Naive thymus-derived CD4-positive, alpha-beta T cell (primary cell): Measurements from ENCODE around the gene PP2D1. TPM values are rescaled to one million over a fixed set of nuclear protein-coding genes. Genes with fewer than 3 reads are reported as not detected.

ENCODE experiments used
- ATAC-seq: fragments of 150-1000 bp; cut with Tn5 transposase; 2 replicates; pipeline ENCODE4 v1.10.0; 2021; ENCODE audit warnings: mild to moderate bottlenecking, moderate library complexity
- CTCF ChIA-PET: fragments of 350-600 bp; sonication (Branson Sonifier 250); formaldehyde crosslinking; loops from one replicate; lab custom pipeline; 2021; ENCODE audit warnings: antibody characterized with exemption; lab: Charles Lee
- POLR2A ChIA-PET: fragments of 350-600 bp; sonication (Branson Sonifier 250); formaldehyde crosslinking; loops from one replicate; lab custom pipeline; 2021; ENCODE audit warnings: antibody characterized with exemption, inconsistent platforms; lab: Charles Lee
- DNase-seq, 9 donors: peaks; one replicate each; pipeline versions ENCODE4 v3.0.0 to v3.0.0-alpha.2; 2020 to 2022; ENCODE audit warnings: mixed read lengths in 1 of 9
- H3K27ac ChIP-seq: one replicate; pipeline ENCODE4 v1.7.0; 2013; ENCODE audit warnings: mild to moderate bottlenecking, low read depth, low read length, moderate library complexity
- H3K27me3 ChIP-seq, 2 donors: one replicate each; pipeline ENCODE4 v1.7.0; 2013; ENCODE audit warnings: low read length in 2 of 2, mild to moderate bottlenecking in 2 of 2, moderate library complexity in 2 of 2; ENCODE audit not compliant: control insufficient read depth in 2 of 2, insufficient read depth in 2 of 2
- H3K36me3 ChIP-seq, 3 experiments: 1 replicate in 2 of 3; 2 replicates in 1 of 3; pipeline ENCODE4 v1.7.0; 2013; ENCODE audit warnings: low read length in 3 of 3, mild to moderate bottlenecking in 3 of 3, moderate library complexity in 1 of 3; ENCODE audit not compliant: insufficient read depth in 3 of 3, control insufficient read depth in 2 of 3
- H3K4me1 ChIP-seq, 2 donors: one replicate each; pipeline ENCODE4 v1.7.0; 2013; ENCODE audit warnings: low read length in 2 of 2, mild to moderate bottlenecking in 2 of 2, moderate library complexity in 1 of 2; ENCODE audit not compliant: control insufficient read depth in 2 of 2, insufficient read depth in 2 of 2
- H3K4me3 ChIP-seq: 2 replicates; pipeline ENCODE4 v1.7.0; 2013; ENCODE audit warnings: mild to moderate bottlenecking, low read length
- H3K9me3 ChIP-seq, 3 experiments: 1 replicate in 2 of 3; 2 replicates in 1 of 3; pipeline ENCODE4 v1.7.0; 2013; ENCODE audit warnings: low read length in 3 of 3; ENCODE audit not compliant: control insufficient read depth in 2 of 3
- H3K27ac Mint-ChIP-seq, 9 donors: one replicate each; pipeline ENCODE4 v1.8.0; 2020 to 2022; ENCODE audit warnings: mixed read lengths in 9 of 9, mild to moderate bottlenecking in 8 of 9, moderate library complexity in 5 of 9, inconsistent platforms in 2 of 9
- H3K27me3 Mint-ChIP-seq, 5 donors: one replicate each; pipeline ENCODE4 v1.8.0; 2021 to 2022; ENCODE audit warnings: mixed read lengths in 5 of 5, mild to moderate bottlenecking in 1 of 5
- H3K36me3 Mint-ChIP-seq, 5 donors: one replicate each; pipeline ENCODE4 v1.8.0; 2020 to 2022; ENCODE audit warnings: mixed read lengths in 5 of 5, mild to moderate bottlenecking in 3 of 5, inconsistent platforms in 1 of 5
- H3K4me1 Mint-ChIP-seq, 7 donors: one replicate each; pipeline ENCODE4 v1.8.0; 2020 to 2022; ENCODE audit warnings: mixed read lengths in 7 of 7, mild to moderate bottlenecking in 3 of 7, inconsistent platforms in 1 of 7
- H3K4me3 Mint-ChIP-seq, 10 donors: one replicate each; pipeline ENCODE4 v1.8.0; 2020 to 2022; ENCODE audit warnings: mild to moderate bottlenecking in 10 of 10, mixed read lengths in 10 of 10, moderate library complexity in 6 of 10, inconsistent platforms in 2 of 10
- H3K9me3 Mint-ChIP-seq, 11 donors: one replicate each; pipeline ENCODE4 v1.8.0; 2020 to 2022; ENCODE audit warnings: mixed read lengths in 11 of 11, mild to moderate bottlenecking in 4 of 11, inconsistent platforms in 1 of 11, moderate library complexity in 1 of 11
- intact Hi-C, 2 donors: fragments of 100-400 bp; cut with micrococcal nuclease; formaldehyde crosslinking; loops; one replicate each; pipeline ENCODE4 v1.15.1; 2023
- polyA plus RNA-seq, 2 donors: library from polyadenylated mRNA; unstranded; fragments of 300-500 nt; fragmentation: Illumina TruSeq; gene quantifications; one replicate each; pipeline ENCODE4 v1.2.3, GENCODE V29; 2021
- total RNA-seq, 6 experiments: library from RNA in 5 of 6; stranded (reverse) in 5 of 6; gene quantifications; 1 replicate in 5 of 6; 2 replicates in 1 of 6; pipeline ENCODE4 v1.2.3 and lab custom pipeline; 2021 to 2026

Gene PP2D1
- total and polyA plus RNA-seq, 7 experiments from 2014 or later: 0.29 to 0.60 TPM; not detected in 5

DNA sequence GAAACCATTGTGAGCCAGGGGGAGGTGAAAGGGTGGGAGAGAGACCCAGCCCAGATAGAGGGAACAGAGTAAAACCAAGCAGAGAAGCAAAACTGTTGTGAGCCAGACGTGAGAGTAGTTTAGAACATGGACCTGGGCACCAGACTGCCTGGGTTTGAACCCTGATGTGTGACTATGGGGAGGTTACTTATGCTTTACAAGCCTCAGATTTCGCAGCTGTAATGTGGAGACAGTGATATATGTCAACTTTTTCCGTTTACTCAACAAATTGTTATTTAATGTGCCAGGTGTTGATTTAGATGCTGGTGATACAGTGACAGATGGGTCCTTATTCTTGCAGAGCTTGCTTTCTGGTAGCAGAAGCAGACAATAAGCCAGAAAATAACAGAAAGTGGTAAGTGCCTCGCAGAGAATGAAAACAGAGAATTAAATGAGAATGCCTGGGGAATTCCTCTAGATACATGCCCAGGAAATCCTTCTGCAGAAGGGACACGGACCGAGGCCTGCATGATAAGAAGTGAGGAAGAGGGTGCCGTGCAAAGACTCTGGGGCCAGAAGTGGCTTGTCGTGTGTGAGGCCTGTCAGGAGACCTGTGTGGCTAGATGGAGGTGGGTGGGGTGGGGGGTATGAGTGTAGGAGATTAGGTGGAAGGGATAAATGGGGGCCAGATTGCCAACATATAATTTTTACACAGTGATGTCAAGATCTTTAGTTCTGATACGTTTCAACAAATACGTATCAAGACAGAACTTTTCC lies 43.1 kb upstream of the PP2D1 start:
- Histone ChIP-seq H3K27me3 (no peaks in the 10 kb centered on the region), H3K9me3 (no peaks in the 10 kb centered on the region), H3K4me3 (no peak overlapping the region), H3K27ac (no peak overlapping the region), H3K4me1 (peaks cover 25 to 44% of the 10 kb centered on the region in 2 donors), H3K36me3 (no peaks in the 10 kb centered on the region)
- ATAC-seq (peak; percentile 49), DNase-seq (no peak)
- CTCF ChIA-PET: no interaction called here
- Mint-ChIP-seq H3K9me3 (peaks cover 0 to 4% (median 0%) of the 10 kb centered on the region in 11 donors), H3K4me1 (peaks cover 27 to 42% (median 40%) of the 10 kb centered on the region in 7 donors), H3K27me3 (no peaks in the 10 kb centered on the region), H3K4me3 (no peak overlapping the region), H3K36me3 (peaks cover 3 to 20% (median 8%) of the 10 kb centered on the region in 5 donors), H3K27ac (no peak overlapping the region)
- intact Hi-C loops: loop anchor here in 1 of 2 donors (2.0 kb wide), 1 partner anchor 14 kb away; the partner anchor contains the start of gene KAT2B
- POLR2A ChIA-PET: no interaction called here

DNA sequence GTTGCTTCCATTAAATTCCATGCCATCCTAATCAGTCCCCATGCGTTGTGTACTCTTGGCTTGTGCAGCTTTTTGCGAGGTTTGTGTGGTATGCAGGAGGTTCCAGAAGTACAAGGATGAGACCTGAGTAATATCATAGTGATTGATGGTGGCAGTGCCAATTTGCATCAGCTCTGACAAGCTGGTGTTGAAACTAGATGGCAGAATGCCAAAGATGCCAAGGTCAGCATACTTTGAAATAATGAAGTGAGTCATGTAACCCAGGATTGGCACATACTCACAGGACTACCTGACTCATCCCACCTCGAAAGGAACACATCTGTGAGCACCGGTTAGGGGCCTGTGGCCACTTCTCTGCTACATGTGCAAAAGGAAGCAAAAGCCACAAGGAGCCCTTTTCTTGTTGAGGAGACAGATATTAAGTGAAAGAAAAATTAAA lies 42.5 kb upstream of the PP2D1 start:
- peaks cover 25 to 44% of the 10 kb centered on the region in 2 donors for H3K4me1 ChIP-seq
- no peaks in the 10 kb centered on the region for H3K27me3 Mint-ChIP-seq
- DNase-seq (peak in 2 of 9 donors; percentile 21 to 46), ATAC-seq (peak; percentile 90)
- no peak overlapping the region for H3K4me3 Mint-ChIP-seq
- no peaks in the 10 kb centered on the region for H3K36me3 ChIP-seq
- intact Hi-C loops: loop anchor here in 1 of 2 donors (1.0 to 2.0 kb wide), 2 partner anchors 8 to 14 kb away; partner anchors contain the start of gene KAT2B
- H3K27ac Mint-ChIP-seq: peak overlapping the region in 1 of 9 donors; percentile 27
- H3K4me3 ChIP-seq: no peak overlapping the region
- ChIA-PET CTCF (no interaction called here), POLR2A (no interaction called here)
- no peaks in the 10 kb centered on the region for H3K9me3 ChIP-seq
- H3K9me3 Mint-ChIP-seq: no peaks in the 10 kb centered on the region
- H3K4me1 Mint-ChIP-seq: peaks cover 24 to 42% (median 40%) of the 10 kb centered on the region in 7 donors
- H3K36me3 Mint-ChIP-seq: peaks cover 0 to 14% (median 4%) of the 10 kb centered on the region in 5 donors
- no peaks in the 10 kb centered on the region for H3K27me3 ChIP-seq
- H3K27ac ChIP-seq: no peak overlapping the region

DNA sequence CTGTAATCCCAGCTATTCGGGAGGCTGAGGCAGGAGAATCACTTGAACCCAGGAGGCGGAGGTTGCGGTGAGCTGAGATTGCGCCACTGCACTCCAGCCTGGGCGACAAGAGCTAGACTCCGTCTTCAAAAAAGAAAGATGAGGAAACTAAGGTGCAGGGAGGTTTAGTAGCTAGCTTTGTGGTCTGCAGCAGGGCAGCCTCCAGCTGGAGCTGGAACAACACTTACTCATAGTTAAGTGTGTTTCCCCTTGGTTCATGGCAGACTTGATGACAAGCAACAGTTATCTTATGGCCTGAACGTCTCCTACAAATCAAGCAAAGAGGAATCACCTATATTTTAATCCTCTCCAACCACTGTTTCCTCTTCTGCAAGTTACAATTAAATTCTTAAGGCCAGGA lies 40.8 kb upstream of the PP2D1 start:
- POLR2A ChIA-PET: no interaction called here
- peak overlapping the region in 1 of 10 donors; percentile 27 for H3K4me3 Mint-ChIP-seq
- H3K9me3 ChIP-seq: no peaks in the 10 kb centered on the region
- peak overlapping the region in 3 of 9 donors; percentile 40 to 83 (median 43) for H3K27ac Mint-ChIP-seq
- intact Hi-C loops: no loop called here
- H3K9me3 Mint-ChIP-seq: no peaks in the 10 kb centered on the region
- CTCF ChIA-PET: no interaction called here
- H3K4me3 ChIP-seq: no peak overlapping the region
- no peaks in the 10 kb centered on the region for H3K27me3 ChIP-seq
- no peak for ATAC-seq
- H3K27ac ChIP-seq: no peak overlapping the region
- no peak for DNase-seq
- H3K4me1 ChIP-seq: peaks cover 25 to 41% of the 10 kb centered on the region in 2 donors
- H3K27me3 Mint-ChIP-seq: no peaks in the 10 kb centered on the region
- no peaks in the 10 kb centered on the region for H3K36me3 ChIP-seq
- peaks cover 0 to 7% (median 2%) of the 10 kb centered on the region in 5 donors for H3K36me3 Mint-ChIP-seq
- H3K4me1 Mint-ChIP-seq: peaks cover 34 to 54% (median 49%) of the 10 kb centered on the region in 7 donors

DNA sequence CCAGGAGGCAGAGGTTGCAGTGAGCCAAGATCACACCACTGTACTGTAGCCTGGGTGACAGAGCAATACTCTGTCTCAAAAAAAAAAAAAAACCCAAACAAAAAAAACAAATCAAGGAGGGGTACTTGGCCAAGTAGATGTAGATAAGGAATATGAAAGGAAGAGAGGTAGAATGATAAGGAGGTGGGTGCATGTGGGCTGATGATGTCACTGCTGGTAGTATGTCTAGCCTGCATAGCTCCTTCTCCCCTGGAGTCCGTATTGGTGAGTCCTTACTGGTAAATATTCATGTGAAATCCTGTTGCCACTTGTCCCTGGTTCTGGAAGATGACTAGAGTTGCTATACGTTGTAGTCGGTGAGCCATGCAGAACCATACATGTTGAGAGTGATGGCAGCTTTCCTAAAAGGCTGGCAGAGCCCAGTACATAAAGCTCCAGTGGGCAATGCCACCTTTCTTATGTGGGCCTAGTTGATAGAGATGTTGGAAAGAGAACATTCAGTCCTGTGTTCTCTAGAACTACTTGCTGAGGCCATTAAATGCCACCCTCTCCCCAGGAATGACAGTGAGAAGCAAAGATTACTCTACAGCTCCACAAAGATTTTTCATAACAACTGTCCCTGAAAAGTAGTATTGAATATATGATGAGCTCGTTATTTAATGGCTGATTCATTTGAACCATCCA lies 39.2 kb upstream of the PP2D1 start:
- ChIA-PET POLR2A (no interaction called here), CTCF (interaction anchor here (0.5 to 1.7 kb wide), 3 partner anchors 10 to 243 kb away, joined by 3 to 4 read pairs (median 4); no protein-coding TSS in a partner anchor)
- no peak for DNase-seq
- H3K27me3 ChIP-seq: no peaks in the 10 kb centered on the region
- no peaks in the 10 kb centered on the region for H3K9me3 ChIP-seq
- H3K4me1 ChIP-seq: peaks cover 25 to 33% of the 10 kb centered on the region in 2 donors
- H3K4me3 ChIP-seq: no peak overlapping the region
- H3K27ac ChIP-seq: no peak overlapping the region
- H3K9me3 Mint-ChIP-seq: no peaks in the 10 kb centered on the region
- no peaks in the 10 kb centered on the region for H3K36me3 ChIP-seq
- no peaks in the 10 kb centered on the region for H3K27me3 Mint-ChIP-seq
- peaks cover 0 to 8% (median 2%) of the 10 kb centered on the region in 5 donors for H3K36me3 Mint-ChIP-seq
- peak overlapping the region in 3 of 10 donors; percentile 1 to 9 (median 1) for H3K4me3 Mint-ChIP-seq
- peak; percentile 29 for ATAC-seq
- H3K27ac Mint-ChIP-seq: peak overlapping the region in 4 of 9 donors; percentile 6 to 83 (median 14)
- intact Hi-C loops: no loop called here
- H3K4me1 Mint-ChIP-seq: peaks cover 38 to 67% (median 64%) of the 10 kb centered on the region in 7 donors

DNA sequence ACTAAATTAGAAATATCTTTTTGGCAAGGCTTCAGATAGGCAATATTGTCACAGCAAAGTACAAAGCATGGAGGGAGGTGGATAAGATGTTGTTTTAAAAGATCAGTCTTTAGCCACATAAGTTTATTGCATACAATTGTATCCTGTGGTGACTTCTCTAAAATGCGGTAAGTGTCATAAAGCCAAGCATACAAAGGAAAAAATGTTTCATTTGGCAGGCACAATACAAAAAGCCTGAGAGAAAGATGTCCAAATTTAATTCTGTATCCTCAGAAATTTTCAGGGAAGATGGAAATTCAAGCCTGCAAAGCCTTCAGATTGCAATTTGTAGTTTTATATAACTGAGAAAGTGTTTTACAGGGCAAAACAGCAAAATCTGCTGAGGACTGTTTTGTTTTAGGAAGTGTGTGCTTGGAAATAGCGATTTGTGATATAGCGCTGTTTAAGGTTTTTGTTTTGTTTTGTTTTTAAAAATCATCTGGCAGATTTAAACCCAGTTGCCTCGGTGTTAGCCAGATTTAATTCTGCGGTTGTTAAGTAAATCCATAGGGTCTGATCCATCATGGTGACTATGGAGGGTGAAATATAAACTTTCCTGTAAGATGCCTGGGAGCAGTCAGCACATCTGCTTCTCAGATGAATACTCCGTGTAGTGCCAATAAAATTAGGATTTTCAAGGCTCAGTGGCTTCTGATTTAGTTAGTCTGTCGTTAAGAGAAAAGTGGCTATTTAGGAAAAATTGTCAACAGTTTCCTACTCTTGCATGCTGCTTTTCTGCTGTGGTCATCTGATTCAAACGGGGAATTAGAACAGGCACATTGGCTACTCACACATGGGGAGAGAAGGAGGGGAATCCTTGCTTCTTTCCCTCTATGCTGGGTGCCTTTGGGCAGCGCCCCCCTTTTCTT lies 36.2 kb upstream of the PP2D1 start:
- H3K27ac ChIP-seq: no peak overlapping the region
- peaks cover 26 to 31% of the 10 kb centered on the region in 2 donors for H3K4me1 ChIP-seq
- H3K4me3 Mint-ChIP-seq: no peak overlapping the region
- no peaks in the 10 kb centered on the region for H3K9me3 ChIP-seq
- H3K27me3 ChIP-seq: no peaks in the 10 kb centered on the region
- no peaks in the 10 kb centered on the region for H3K9me3 Mint-ChIP-seq
- no peak overlapping the region for H3K4me3 ChIP-seq
- peaks cover 0 to 15% (median 2%) of the 10 kb centered on the region in 5 donors for H3K36me3 Mint-ChIP-seq
- H3K27me3 Mint-ChIP-seq: no peaks in the 10 kb centered on the region
- ChIA-PET POLR2A (no interaction called here), CTCF (no interaction called here)
- ATAC-seq (no peak), DNase-seq (no peak)
- H3K36me3 ChIP-seq: no peaks in the 10 kb centered on the region
- H3K4me1 Mint-ChIP-seq: peaks cover 59 to 93% (median 83%) of the 10 kb centered on the region in 7 donors
- H3K27ac Mint-ChIP-seq: peak overlapping the region in 1 of 9 donors; percentile 61
- intact Hi-C loops: loop anchor here (10.0 kb wide), 1 partner anchor 1623 kb away; the partner anchor contains the start of gene SATB1 (in 2 of the 2)

DNA sequence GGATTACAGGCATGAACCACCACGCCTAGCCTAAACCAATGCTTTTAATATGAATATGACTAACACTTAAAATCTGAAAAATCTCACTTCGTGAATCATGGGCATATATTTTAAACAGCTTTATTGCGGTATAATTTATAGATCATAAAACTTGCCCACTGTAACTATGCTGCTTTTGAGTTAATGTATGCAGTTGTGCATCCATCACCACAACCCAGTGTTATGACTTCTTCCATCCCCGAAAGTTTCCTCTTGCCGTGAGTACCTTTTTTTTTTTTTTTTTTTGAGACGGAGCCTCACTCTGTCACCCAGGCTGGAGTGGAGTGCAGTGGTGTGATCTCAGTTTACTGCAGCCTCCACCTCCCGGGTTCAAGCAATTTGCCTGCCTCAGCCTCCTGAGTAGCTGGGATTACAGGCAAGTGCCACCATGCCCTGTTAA lies 35.3 kb upstream of the PP2D1 start:
- peak overlapping the region in 4 of 9 donors; percentile 14 to 62 (median 48) for H3K27ac Mint-ChIP-seq
- H3K36me3 ChIP-seq: no peaks in the 10 kb centered on the region
- peaks cover 58 to 95% (median 86%) of the 10 kb centered on the region in 7 donors for H3K4me1 Mint-ChIP-seq
- DNase-seq (no peak), ATAC-seq (no peak)
- ChIA-PET CTCF (no interaction called here), POLR2A (no interaction called here)
- H3K27me3 ChIP-seq: no peaks in the 10 kb centered on the region
- H3K4me3 Mint-ChIP-seq: no peak overlapping the region
- H3K36me3 Mint-ChIP-seq: peaks cover 0 to 19% (median 2%) of the 10 kb centered on the region in 5 donors
- no peaks in the 10 kb centered on the region for H3K27me3 Mint-ChIP-seq
- peaks cover 34 to 40% of the 10 kb centered on the region in 2 donors for H3K4me1 ChIP-seq
- no peak overlapping the region for H3K4me3 ChIP-seq
- no peak overlapping the region for H3K27ac ChIP-seq
- no peaks in the 10 kb centered on the region for H3K9me3 Mint-ChIP-seq
- intact Hi-C loops: loop anchor here (10.0 kb wide), 1 partner anchor 1623 kb away; the partner anchor contains the start of gene SATB1 (in 2 of the 2)
- H3K9me3 ChIP-seq: no peaks in the 10 kb centered on the region
